CD4-positive, alpha-beta T cell treated with Interleukin-15 for 1 hour (primary cell): ENCODE measurements around the gene FSHR.

Source experiments
- DNase-seq: peaks from one replicate; pipeline ENCODE4 v3.0.0-alpha.2; 2020

Gene FSHR

DNA sequence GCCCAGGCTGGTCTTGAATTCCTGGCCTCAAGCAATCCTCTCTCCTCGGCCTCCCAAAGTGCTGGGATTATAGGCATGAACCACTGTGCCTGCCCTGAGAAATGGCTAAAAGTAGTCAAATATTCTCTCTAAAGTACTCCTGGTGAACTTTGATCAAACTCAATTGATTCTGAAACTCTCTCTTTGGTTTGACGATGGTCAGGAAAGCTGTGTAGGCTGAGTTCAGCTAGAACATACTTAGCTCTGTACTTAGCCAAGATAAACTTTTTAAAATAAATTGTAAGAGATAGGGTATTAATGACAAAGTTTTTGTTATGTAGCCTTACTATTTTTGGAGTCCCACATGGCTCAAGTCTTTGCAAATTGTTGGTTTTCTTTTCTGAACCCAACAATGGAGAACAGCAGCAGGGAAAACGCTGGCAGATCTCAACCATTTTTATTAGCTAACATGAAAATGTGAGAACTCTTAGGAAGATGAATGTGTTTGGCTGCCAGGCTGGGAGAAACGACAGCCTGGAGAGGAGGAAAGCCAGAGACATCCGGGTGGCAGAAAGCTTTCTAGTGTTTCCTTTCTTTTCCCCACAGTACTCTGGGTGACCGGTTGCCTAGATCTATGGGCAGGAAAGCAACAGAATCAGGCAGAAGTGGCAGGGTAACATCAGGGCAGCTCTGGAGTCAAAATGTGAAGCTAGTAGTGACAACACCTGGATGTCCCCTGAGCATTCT, 205.8 kb downstream of the FSHR start:
- no peak for DNase-seq

GRCh38 chr2:48946449-48947048, 207.8 kb downstream of the FSHR start:
- DNase-seq = no peak

DNA sequence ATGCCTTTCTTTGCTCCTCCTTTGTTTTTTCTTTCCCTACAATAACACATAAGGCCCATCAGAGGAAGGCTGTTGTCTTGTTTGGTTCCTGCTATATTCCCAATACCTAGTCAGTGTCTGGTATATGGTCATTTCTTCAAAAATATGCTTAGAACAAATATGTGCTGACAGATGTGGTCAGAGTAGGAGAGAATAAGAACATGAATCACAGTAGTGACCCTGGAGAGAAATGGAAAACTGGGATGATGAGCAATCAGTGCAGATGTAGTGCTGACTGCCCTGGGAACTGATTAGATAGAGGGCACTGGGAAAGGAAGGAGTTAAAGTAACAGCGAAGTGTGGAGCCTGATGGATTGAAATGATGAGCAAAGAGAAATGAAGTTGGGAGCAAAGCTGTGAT, 209.4 kb downstream of the FSHR start:
- no peak for DNase-seq

- DNase-seq = no peak
Measured at GRCh38 chr2:48943436-48943835, 210.9 kb downstream of the FSHR start.

GRCh38 chr2:48941908-48942307, 212.4 kb downstream of the FSHR start:
- DNase-seq = no peak

- no peak for DNase-seq
Measured at GRCh38 chr2:48941456-48941855, 212.9 kb downstream of the FSHR start.

- DNase-seq = no peak
Measured at GRCh38 chr2:48940606-48941005, 213.7 kb downstream of the FSHR start.

DNA sequence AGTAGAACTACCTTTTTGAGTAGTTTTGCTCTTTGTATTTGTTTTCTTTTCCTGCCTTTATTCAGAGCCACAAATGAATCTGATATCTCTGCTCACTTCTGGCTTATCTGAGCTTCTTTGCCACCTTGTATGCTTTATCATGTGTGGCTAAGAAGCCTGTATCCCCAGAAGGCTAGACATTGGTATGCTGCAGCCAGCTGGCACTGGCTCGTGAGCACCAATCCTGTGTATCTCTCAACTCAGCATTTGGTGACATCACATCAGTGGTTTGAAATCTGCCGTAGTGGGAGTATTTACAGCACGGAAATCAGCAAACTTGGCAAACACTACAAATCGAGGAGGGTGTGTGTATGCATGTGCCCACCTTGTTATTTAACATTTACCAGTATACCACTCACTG, 215.1 kb downstream of the FSHR start:
- no peak for DNase-seq

DNA sequence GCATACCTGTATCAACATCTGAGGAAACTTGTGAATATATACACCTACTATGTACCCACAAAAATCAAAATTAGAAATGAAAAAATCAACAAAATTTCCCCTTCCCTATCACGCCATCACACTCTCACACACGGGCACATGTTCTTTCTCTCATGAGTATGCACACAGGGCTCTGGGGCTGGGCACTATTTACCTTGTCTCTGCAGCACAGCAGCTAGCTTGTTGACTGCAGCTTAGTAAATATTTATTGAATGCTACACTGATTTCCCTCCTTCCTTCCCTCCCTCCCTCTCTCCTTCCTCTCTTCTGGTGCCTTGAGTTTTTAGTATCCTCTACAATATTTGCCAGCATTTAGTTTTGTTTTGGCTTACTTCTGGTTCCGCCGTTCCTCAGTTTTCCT, 216.1 kb downstream of the FSHR start:
- DNase-seq = no peak

DNA sequence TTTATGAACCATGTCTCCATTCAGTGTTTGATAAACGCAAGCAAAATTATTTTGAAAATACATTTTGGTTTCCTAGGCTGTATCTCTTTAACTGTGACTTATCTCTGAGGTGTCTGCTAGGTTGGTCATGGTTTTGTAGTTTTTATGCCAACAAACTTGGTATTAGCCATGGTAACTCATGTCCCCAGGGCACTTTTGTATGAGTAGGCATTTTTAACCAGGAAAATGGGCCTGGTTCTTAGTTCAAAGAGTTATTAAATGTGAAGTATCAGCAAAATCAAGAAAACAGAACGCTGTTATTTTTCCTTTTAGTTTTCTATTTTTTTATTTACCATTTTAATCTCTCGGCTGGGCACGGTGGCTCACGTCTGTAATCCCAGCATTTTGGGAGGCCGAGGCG, 219.5 kb downstream of the FSHR start:
- DNase-seq = no peak

DNA sequence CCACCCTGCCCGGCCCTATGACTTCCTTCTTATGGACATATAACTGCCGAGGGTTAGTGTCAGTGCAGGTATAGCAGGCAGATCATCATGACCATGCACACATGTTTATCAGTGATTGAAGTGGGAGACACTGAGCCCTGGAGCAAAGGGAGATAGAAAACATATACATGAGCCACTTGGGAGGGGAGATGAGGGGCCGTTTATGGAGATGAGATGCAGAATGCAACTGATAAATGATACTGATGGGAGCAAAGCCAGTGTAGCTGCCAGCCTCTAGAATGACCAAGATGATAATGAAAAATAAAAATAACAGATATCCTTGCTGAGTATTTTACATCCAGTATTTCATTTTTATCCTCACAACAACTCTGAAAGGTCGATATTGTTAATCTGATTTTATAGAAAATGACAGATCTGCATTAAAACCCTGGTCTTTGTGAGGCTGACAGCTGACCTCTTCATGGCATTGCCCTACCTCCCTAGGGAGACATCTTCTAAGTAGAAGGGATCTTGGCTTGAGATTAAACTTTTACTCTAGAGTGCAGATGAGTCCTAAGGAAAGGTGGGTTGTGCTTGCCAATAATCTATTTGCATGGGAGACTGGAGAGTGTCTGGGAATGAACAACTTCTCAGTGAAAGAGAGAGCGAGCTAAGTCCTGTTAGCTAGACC, 220.4 kb downstream of the FSHR start:
- no peak for DNase-seq

- DNase-seq = no peak
Measured at GRCh38 chr2:48932667-48933066, 221.6 kb downstream of the FSHR start.

DNA sequence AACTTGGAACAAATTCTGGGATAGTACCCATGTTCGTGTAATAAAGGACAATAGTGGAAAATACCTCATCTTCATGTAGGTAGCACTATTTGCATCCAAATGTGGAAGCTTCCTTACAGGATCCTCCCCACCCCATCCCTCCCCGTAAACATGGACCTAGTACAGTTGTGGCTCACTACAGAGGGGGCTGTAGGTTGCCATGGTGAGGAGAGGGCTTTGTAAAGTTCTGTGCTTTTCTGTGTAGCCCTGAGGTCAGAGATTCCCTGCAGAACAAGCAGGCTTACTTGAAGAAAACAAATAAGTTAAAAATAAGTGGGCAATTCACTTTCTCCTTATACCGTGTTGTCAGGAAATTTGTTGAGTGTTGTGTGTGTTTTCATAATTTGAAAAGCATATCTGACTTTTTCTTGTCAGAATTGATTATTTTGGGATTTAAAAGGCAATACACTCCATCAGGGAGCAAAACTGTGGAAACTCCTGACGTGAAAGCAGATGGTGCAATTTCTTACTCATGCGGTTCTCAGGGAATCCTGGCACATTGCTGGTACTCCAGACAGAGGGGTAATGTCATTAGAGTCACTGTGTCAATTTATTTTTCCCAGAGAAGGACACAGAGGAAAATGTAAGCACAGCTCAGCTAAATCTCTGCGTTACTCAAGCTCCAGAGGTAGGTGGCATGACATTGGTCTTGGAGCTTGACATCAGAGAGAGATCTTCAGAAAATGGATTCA, 224.6 kb downstream of the FSHR start:
- DNase-seq = no peak

DNA sequence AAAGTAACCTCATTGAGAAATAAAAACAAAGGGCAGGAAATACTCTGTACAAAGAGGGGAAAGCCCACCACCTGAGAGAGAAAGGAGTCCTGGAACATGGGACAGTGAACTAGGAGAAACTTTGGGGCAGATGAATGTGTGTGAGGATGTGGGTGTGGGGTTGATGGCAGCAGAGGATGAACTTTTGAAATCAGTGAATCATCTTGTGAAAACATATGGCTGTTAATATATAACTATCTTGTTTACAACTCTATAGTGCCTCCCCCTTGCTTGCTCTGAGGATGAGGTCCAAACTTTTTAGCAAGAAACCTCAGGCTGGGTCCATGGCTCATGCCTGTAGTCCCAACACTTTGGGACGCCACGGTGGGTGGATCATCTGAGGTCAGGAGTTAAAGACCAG, 227.0 kb downstream of the FSHR start:
- DNase-seq = no peak

DNA sequence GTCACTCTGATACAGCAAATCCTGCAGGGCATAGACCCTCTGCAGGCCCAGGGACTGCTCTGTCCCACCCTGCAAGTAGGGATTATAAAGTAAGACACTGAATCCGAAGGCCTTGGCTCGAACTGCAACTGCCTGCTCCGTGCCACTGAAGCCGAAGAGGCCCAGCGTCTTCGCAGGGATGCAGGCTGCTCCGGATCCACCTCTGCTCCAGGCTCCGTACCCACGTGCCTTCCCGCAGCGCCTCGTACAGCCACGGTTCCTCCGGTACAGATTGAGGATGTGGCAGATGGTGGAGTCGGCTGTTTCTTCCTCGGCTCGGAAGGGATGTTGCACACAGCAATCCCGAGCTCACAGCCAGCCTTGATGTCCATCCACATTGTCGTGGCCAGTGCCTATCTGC, 238.4 kb downstream of the FSHR start:
- DNase-seq = no peak

DNA sequence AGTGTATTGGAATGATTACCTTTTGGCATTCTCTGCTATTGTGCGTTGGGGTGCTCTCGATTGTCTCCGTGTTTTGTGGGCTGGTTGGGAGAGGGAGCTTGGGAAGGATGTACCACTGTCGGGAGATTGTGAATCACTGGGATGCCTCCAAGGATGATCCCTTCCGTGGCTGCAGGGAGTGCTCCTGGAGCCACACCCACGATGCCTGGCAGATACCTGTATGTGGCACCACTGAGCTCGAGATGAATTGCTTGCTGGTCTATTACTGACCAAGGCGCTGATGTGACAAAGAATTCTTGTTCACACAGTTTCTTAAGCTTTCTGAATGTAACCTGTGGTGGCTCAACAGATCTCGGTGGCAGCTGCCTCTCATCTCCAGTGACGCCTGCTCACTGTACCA, 239.1 kb downstream of the FSHR start:
- DNase-seq = no peak

- no peak for DNase-seq
Measured at GRCh38 chr2:48914477-48915089, 239.7 kb downstream of the FSHR start.
